ENCODE results near the gene SP4.
"Not testable (repeated sequence)": the region's sequence is repeated elsewhere in the genome, so short reads cannot be mapped to it uniquely, and the experiment has no call there.

The SP4 gene

GRCh38 chr7:21533646-21534045 is 105.8 kb downstream of the SP4 start:
- not testable (repeated sequence) for DNase-seq

GRCh38 chr7:21536445-21537118 is 108.7 kb downstream of the SP4 start:
- not testable (repeated sequence) for DNase-seq

GRCh38 chr7:21538936-21539495 is 111.1 kb downstream of the SP4 start:
- no peak for DNase-seq

- no peak for DNase-seq
These were observed 115.1 kb downstream of the SP4 start, which contains the start of gene DNAH11 for GRCh38 chr7:21542891-21543527. Gene DNAH11 (plus strand): TSS chr7:21543039. CDS start chr7:21543246, 207 bp downstream.

- no peak for DNase-seq
These were observed 115.8 kb downstream of the SP4 start for GRCh38 chr7:21543528-21544302.

- DNase-seq: no peak
These were observed 116.4 kb downstream of the SP4 start for GRCh38 chr7:21544303-21544656.

GRCh38 chr7:21544715-21545114 is 116.8 kb downstream of the SP4 start:
- no peak for DNase-seq

- no peak for DNase-seq
These were observed 119.6 kb downstream of the SP4 start for GRCh38 chr7:21547501-21547900.

GRCh38 chr7:21548491-21548890 is 120.6 kb downstream of the SP4 start:
- DNase-seq: no peak

GRCh38 chr7:21550076-21550475 is 122.2 kb downstream of the SP4 start:
- no peak for DNase-seq

- no peak for DNase-seq
These were observed 123.1 kb downstream of the SP4 start for GRCh38 chr7:21550821-21551531.

- DNase-seq: no peak
These were observed 134.5 kb downstream of the SP4 start for GRCh38 chr7:21562385-21562784.

All from NCI-H1694 treated with DMSO at 0.1 percent for 48 hours (cell line).